Thyroid gland (tissue), 4 donors: ENCODE data around the gene TBCC.

Source experiments
- CTCF ChIP-seq, 6 experiments: fragments of 200-600 bp in 3 of 6; fragments of 450-650 bp in 3 of 6; sonication (generic) in 3 of 6; IDR thresholded peaks; one replicate each; pipeline ENCODE4 v1.5.1; 2016 to 2019; ENCODE audit warnings: antibody characterized with exemption in 6 of 6, mild to moderate bottlenecking in 2 of 6, inconsistent platforms in 1 of 6, moderate library complexity in 1 of 6
- POLR2A ChIP-seq, 2 donors: fragments of 450-650 bp; IDR thresholded peaks; one replicate each; pipeline ENCODE4 v1.6.1; 2017; ENCODE audit warnings: antibody characterized with exemption in 2 of 2, mild to moderate bottlenecking in 2 of 2, moderate library complexity in 1 of 2

DNA sequence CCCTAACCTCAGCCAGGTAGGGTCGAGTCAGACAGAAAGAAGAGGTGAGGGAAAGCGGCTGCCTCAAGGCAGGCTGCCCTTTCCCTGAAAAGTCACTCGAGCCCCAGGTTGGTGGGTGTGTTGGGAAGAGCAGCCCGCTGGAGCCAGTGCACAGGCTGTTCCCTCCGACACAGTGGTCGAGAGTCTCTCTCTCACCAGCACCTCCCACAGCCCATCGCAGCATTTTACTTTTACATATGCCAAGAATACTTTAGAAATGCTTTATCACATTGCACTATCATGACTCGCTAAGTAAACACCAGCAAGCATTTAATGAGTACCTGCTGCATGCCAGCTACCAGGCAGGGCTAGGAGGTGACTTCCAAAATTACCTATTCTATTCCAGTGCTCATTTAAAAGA is 25.2 kb downstream of the TBCC start:
- TF ChIP-seq CTCF (IDR thresholded peaks at IDR 0.05) (no peak), POLR2A (IDR thresholded peaks at IDR 0.05) (no peak)
